NCI-H2227 (cell line): ENCODE results near the gene CBX6.

Experiments
- DNase-seq: peaks from one replicate; lab custom pipeline; 2025; ENCODE audit not compliant: unreplicated experiment; lab: John Stamatoyannopoulos, UW

The CBX6 gene

GRCh38 chr22:38841211-38841610 is 30.8 kb downstream of the CBX6 start:
- no peak for DNase-seq

- no peak for DNase-seq
Measured at GRCh38 chr22:38840129-38840528, 31.9 kb downstream of the CBX6 start.

- no peak for DNase-seq
Measured at GRCh38 chr22:38839686-38840085, 32.3 kb downstream of the CBX6 start.

GRCh38 chr22:38837414-38837928 is 34.5 kb downstream of the CBX6 start:
- DNase-seq: no peak

GRCh38 chr22:38835888-38836301 is 36.1 kb downstream of the CBX6 start:
- DNase-seq: no peak

- DNase-seq: no peak
Measured at GRCh38 chr22:38834991-38835390, 37.0 kb downstream of the CBX6 start.

GRCh38 chr22:38834215-38834953 is 37.6 kb downstream of the CBX6 start:
- no peak for DNase-seq

- DNase-seq: no peak
Measured at GRCh38 chr22:38833061-38833460, 39.0 kb downstream of the CBX6 start.

- DNase-seq: no peak
Measured at GRCh38 chr22:38832005-38832978, 39.7 kb downstream of the CBX6 start.

- no peak for DNase-seq
Measured at GRCh38 chr22:38831166-38831945, 40.7 kb downstream of the CBX6 start.

GRCh38 chr22:38830845-38831108 is 41.2 kb downstream of the CBX6 start:
- no peak for DNase-seq

- DNase-seq: no peak
Measured at GRCh38 chr22:38830026-38830844, 41.8 kb downstream of the CBX6 start.

GRCh38 chr22:38829485-38829884 is 42.5 kb downstream of the CBX6 start:
- no peak for DNase-seq

- no peak for DNase-seq
Measured at GRCh38 chr22:38828616-38829205, 43.3 kb downstream of the CBX6 start.

GRCh38 chr22:38828191-38828590 is 43.8 kb downstream of the CBX6 start:
- no peak for DNase-seq

GRCh38 chr22:38827510-38827909 is 44.5 kb downstream of the CBX6 start:
- DNase-seq: no peak

- DNase-seq: no peak
Measured at GRCh38 chr22:38826801-38827200, 45.2 kb downstream of the CBX6 start.

GRCh38 chr22:38826386-38826785 is 45.6 kb downstream of the CBX6 start:
- no peak for DNase-seq

- DNase-seq: no peak
Measured at GRCh38 chr22:38824585-38824984, 47.4 kb downstream of the CBX6 start.

GRCh38 chr22:38823637-38824036 is 48.4 kb downstream of the CBX6 start:
- DNase-seq: no peak
